Measurements from ENCODE around the gene RNU6-1. TPM values are rescaled to one million over a fixed set of nuclear protein-coding genes. Genes with fewer than 3 reads are reported as not detected.

Gene RNU6-1
- polyA plus RNA-seq, 3 donors: not detected

DNA sequence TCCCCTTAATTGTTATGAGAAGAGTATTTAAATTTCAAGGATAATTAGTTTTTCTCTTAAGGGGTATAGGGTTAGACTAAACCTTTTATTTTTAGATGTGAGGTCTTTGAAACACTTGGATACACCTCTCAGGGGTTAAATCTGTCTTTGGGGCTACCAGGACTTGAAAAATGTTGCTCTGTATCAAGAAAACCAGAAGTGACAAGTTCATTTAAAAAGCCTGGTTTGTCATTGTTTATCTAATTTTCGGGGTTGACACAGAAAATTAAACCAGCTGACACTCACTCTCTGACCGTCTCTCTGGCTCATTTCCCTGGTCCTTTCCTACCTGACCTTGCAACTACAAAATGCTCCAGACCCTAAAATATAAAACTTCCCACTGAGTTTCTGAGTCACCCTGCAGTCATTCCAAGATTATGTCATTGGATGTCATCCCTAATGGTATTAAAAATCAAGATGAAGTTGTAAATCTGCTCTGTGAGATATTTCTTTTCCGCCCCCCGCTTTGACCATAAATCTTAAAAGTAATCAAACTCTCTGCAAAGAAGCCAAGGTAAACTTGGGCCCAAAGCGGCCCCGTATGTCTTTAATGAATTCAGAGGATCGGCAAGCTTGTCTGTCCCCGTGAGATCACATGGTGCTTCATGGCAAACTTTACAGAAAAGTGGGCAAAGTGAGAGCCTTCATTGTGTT is 47.4 kb downstream of the RNU6-1 start:
- no peak overlapping the region for H3K27ac ChIP-seq (ENCODE audit: low read depth, low read length)
- WGBS, 3 donors: 68 to 87% (median 81%) methylated on average over 8 of the region's 8 CpGs

DNA sequence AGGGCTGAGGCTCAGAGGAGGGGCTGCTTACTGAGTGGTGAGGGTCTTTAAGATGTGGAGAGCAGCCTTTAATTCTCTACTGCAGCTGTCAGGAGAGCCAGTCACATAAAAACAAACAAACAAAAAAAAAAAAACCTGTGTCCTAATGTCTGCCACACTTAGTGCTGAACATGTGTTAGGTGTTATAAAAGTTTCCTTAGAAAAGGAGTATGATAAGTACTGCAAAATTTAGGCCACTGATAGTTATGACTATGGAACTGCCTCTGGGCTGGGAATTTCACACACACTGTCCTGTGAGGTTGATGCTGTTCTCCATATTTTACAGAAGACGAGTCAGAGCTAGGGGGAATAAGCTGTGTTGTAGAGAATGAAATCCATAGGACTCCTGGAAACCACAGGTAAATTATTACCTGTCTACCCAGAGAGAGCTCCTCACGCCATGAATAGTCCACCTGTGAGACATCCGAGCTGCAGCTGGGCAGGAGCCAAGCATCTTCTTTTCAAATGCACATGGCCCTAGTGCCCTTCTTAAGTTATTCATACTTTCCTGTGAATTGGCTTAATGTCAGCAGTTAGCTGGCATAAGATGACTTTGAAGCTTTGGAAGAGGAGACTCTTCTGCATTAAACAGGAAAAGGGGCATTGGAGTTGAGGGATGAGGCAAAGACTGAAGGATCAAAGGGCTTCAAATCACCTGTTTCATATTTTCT is 49.1 kb downstream of the RNU6-1 start:
- no peak overlapping the region for H3K27ac ChIP-seq (ENCODE audit: low read depth, low read length)
- WGBS, 3 donors: 91 to 98% (median 96%) methylated on average over 3 of the region's 3 CpGs

Other genes starting within 250 kb of the RNU6-1 start
- under 1 TPM in 2 of 3 donors, not detected in 1; 0.14 to 0.40 TPM for gene SKOR1, start 14.5 kb downstream of the RNU6-1 start, polyA plus RNA-seq
- 10 to 100 TPM in 1 of 3 donors, 1 to 10 TPM in 2; 4.6 to 10.8 (median 7.9) TPM for gene PIAS1, start 214.3 kb upstream of the RNU6-1 start, polyA plus RNA-seq